Stimulated activated naive CD8-positive, alpha-beta T cell treated with anti-CD3 and anti-CD28 coated beads, Interleukin-15, amount 100 ng/mL, for 72 hours (primary cell): Measurements from ENCODE around the gene P2RY8.

Source experiments
- ATAC-seq: fragments of 150-1000 bp; cut with Tn5 transposase; 2 replicates; pipeline ENCODE4 v1.10.0; 2021; ENCODE audit warnings: mild to moderate bottlenecking, moderate library complexity
- DNase-seq, 2 donors: peaks; one replicate each; pipeline ENCODE4 v3.0.0; 2021 to 2022
- H3K27ac Mint-ChIP-seq, 2 donors: one replicate each; pipeline ENCODE4 v1.8.0; 2022; ENCODE audit warnings: mild to moderate bottlenecking in 2 of 2, mixed read lengths in 2 of 2, moderate library complexity in 2 of 2
- H3K27me3 Mint-ChIP-seq: one replicate; pipeline ENCODE4 v1.8.0; 2022; ENCODE audit warnings: mixed read lengths
- H3K4me1 Mint-ChIP-seq: one replicate; pipeline ENCODE4 v1.8.0; 2022; ENCODE audit warnings: mild to moderate bottlenecking, mixed read lengths
- H3K4me3 Mint-ChIP-seq, 2 donors: one replicate each; pipeline ENCODE4 v1.8.0; 2022; ENCODE audit warnings: mild to moderate bottlenecking in 2 of 2, mixed read lengths in 2 of 2, moderate library complexity in 1 of 2
- H3K9me3 Mint-ChIP-seq, 2 donors: one replicate each; pipeline ENCODE4 v1.8.0; 2022; ENCODE audit warnings: mixed read lengths in 2 of 2

Gene P2RY8

DNA sequence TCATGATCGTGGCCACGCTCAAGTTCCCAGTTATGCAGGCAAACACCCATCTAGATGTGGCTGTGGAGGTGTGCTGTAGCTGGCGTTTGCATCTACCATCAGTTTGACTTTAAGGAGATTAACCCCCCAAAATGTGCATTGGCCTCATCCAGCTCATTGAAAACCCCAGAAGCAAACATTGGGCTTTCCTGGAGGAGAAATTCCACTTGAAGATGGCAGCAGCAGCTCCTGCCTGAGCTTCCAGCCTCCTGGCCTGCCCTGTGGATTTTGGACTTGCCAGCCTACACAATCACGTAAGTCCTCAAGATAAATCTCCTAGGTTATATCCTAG is 114.9 kb downstream of the P2RY8 start:
- no peak for DNase-seq
- no peak overlapping the region for H3K27ac Mint-ChIP-seq
- ATAC-seq: no peak
- no peak overlapping the region for H3K4me3 Mint-ChIP-seq
- no peaks in the 10 kb centered on the region for H3K4me1 Mint-ChIP-seq
- H3K9me3 Mint-ChIP-seq: peaks cover 20 to 22% of the 10 kb centered on the region in 2 donors
- no peaks in the 10 kb centered on the region for H3K27me3 Mint-ChIP-seq

DNA sequence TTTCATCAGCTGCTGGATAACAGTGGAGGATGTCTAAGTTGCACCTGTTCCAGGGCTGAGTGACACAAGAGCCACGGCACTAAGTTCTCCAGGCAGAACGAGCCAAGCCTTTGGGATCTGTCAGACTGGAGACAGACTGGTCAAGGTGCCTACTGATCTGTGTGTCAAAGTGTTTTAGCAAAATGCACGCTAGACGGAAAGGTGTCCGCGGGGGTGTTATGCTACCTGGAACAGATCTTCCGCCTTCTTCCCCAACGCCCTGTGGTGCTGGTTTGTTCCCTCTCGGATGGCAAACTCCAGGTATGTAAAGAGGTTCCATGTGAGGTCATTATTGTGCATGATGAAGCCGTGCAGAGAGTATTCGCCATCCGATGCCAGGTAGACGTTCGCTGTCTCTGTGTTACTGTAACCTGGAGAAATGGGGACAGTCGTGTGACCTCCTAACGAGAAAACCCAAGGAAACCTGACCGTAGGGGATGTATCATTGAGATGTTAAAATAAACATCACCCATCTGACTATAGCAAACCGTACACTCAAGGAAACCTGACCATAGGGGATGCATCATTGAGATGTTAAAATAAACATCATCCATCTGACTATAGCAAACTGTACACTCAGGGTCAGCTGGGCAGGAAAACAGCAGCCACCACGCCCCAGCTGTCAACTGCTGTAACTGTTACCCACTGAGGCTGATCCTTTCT is 115.4 kb downstream of the P2RY8 start:
- peaks cover 20 to 22% of the 10 kb centered on the region in 2 donors for H3K9me3 Mint-ChIP-seq
- H3K27me3 Mint-ChIP-seq: no peaks in the 10 kb centered on the region
- H3K4me1 Mint-ChIP-seq: no peaks in the 10 kb centered on the region
- H3K27ac Mint-ChIP-seq: peak overlapping the region in 1 of 2 donors; percentile 3
- ATAC-seq (no peak), DNase-seq (no peak)
- no peak overlapping the region for H3K4me3 Mint-ChIP-seq

DNA sequence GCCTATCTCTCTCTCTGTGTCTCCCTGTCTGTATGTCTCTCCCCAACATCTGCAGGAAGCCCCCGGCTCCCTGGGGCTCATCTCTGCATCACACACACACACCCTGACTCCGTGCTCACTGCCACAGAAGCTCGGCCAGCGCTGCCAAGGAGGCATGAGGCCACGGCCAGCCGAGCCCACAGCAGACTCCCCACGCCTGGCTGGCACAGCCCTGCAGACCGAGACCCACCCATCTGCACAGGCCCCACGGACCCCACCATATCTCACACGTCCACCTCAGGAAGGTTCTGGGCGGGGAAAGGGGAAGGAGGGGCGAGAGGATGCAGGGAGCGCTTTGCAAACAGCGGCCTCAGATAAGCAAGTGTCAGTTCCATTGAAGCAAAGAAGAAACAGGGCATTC is 116.6 kb downstream of the P2RY8 start:
- ATAC-seq (peak; percentile 16), DNase-seq (no peak)
- Mint-ChIP-seq H3K9me3 (peaks cover 20 to 22% of the 10 kb centered on the region in 2 donors), H3K27ac (peak overlapping the region in 1 of 2 donors; percentile 43), H3K4me1 (no peaks in the 10 kb centered on the region), H3K27me3 (no peaks in the 10 kb centered on the region), H3K4me3 (no peak overlapping the region)

DNA sequence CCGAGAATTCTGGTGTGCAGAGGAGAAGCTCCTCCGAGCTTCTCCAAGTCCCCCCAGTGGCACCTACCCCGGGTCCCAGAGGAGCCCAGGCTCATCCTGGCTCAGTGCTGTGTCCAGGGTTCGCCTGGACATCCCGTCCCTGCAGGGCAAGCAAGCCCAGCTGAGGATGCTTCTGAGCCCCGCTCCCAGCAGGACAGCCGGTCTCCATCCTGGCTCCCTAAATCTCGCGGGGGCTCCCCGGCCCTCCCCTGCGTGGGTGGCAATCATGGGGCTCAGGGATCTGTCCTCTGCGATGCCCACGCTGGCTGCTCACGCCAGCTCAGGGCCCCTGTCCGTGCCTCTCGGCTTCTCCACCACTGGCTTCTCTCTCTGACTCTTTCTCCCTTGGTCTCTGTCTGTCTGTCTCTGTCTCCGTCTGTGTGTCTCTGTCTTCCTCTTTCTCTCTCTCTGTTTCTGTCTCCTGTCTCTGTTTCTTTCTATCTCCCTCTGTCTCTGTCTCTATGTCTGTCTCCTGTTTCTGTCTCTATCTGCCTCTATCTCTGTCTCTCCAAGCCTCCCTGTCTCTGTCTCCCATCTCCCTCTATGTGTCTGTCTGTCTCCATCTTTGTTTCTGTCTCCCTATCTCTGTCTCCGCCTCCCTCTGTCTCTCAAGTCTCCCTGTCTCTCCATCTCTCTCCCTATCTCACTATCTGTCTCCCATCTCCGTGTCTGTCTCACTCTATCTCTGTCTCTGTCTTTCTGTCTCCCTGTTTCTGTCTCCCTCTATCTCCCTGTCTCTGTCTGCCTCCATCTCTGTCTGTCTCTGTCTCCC is 117.2 kb downstream of the P2RY8 start:
- peak overlapping the region in 1 of 2 donors; percentile 22 for H3K27ac Mint-ChIP-seq
- ATAC-seq: peak; percentile 15
- DNase-seq: no peak
- H3K9me3 Mint-ChIP-seq: peaks cover 16 to 17% of the 10 kb centered on the region in 2 donors
- no peaks in the 10 kb centered on the region for H3K27me3 Mint-ChIP-seq
- no peaks in the 10 kb centered on the region for H3K4me1 Mint-ChIP-seq
- H3K4me3 Mint-ChIP-seq: no peak overlapping the region

GRCh38 chrX:1418901-1419544 is 118.0 kb downstream of the P2RY8 start:
- Mint-ChIP-seq H3K4me3 (no peak overlapping the region), H3K27me3 (no peaks in the 10 kb centered on the region), H3K4me1 (no peaks in the 10 kb centered on the region), H3K27ac (no peak overlapping the region), H3K9me3 (peaks cover 9 to 10% of the 10 kb centered on the region in 2 donors)
- peak; percentile 39 for ATAC-seq
- DNase-seq: no peak

DNA sequence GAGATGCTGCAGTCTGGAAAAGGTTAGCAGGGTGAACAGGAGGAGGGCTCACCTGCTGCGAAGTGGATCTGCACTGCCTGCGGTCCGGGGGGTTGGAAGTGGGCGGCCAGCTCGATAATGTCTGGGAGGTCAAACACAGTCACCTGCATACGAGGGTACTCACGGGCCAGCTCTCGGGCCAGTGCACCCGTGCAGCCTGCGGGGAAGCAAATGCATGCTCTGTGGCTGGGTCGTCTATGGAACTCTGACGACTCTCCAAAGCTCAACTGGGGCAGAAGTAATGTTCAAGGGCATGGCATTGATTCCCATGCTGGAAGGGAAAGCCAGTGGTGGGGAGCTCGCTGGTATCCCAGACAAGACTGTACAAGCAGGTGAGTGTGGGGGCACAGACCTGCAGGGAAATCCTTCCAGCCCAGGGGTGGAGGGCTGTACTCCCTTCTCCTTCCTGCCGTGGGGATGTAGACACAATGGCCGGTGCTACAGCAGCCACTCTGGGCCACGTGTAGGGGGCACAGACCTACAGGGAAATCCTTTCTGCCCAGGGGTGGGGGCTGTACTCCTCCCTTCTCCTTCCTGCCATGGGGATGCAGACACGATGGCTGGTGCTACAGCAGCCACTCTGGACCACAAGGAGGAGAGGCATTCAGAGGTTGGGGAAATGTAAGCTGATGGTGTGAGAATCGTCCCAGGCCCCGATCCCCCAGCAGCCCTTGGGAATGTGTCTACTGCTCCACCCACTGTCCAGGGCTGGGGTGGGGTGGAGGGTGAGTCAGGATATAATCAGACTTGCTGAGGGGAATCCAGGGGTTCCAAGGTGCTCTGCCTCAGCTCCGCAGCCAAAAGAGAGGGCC is 118.8 kb downstream of the P2RY8 start:
- Mint-ChIP-seq H3K27ac (no peak overlapping the region), H3K4me3 (no peak overlapping the region)
- no peak for DNase-seq

DNA sequence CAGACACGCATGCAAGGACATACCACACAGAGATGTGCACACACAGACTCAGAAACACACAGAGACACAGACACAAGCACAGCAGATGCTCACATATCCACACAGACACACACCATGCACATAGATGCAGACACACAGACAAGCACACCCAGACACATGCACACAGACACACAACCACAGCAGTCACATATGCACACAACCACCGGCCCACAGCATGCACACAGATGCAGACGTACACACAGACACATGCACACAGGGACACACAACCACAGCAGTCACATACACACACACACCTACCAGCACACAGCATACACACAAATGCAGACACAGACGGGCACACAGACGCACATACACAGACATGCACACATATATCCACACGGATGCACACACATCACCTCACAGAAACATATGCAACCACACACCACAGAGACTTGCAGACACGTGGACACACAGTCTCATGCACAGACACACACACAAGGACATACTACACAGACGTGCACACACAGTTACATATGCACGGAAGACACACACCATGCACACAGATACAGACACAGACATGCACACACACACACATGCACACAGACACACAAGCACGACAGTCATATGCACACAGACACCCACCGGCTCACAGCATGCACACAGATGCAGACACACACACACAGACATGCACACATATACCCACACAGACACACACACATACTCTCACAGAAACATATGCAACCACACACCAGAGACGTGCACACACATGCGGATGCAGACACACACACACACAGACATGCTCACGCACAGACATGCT is 119.8 kb downstream of the P2RY8 start:
- ATAC-seq (no peak), DNase-seq (no peak)
- H3K4me1 Mint-ChIP-seq: no peaks in the 10 kb centered on the region
- no peaks in the 10 kb centered on the region for H3K27me3 Mint-ChIP-seq
- H3K27ac Mint-ChIP-seq: no peak overlapping the region
- H3K9me3 Mint-ChIP-seq: no peaks in the 10 kb centered on the region
- no peak overlapping the region for H3K4me3 Mint-ChIP-seq

More for the DNA sequence above, 118.8 kb downstream of the P2RY8 start:
- Mint-ChIP-seq H3K9me3 (peaks cover under 1% of the 10 kb centered on the region in 2 donors), H3K27me3 (no peaks in the 10 kb centered on the region), H3K4me1 (no peaks in the 10 kb centered on the region)
- ATAC-seq: no peak

DNA sequence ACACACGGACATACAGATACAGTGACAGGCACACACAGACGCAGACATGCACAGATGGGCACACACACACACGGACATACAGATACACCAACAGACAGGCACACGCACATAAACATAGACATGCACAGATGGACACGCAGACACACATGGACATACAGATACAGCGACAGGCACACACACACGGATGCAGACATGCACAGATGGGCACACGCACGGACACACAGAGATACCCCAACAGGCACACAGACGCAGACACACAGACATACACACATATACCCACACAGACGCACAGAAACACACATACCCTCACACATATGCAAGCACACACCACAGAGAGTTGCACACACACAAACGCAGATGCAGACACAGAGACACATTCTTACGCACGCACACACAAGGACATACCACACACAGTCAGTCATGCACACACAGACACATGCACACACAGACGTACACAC is 120.6 kb downstream of the P2RY8 start:
- Mint-ChIP-seq H3K4me1 (no peaks in the 10 kb centered on the region), H3K27ac (no peak overlapping the region), H3K9me3 (no peaks in the 10 kb centered on the region), H3K27me3 (no peaks in the 10 kb centered on the region), H3K4me3 (no peak overlapping the region)
- DNase-seq: no peak
- ATAC-seq: no peak
